ENCODE data around the gene BAHD1.

DNA sequence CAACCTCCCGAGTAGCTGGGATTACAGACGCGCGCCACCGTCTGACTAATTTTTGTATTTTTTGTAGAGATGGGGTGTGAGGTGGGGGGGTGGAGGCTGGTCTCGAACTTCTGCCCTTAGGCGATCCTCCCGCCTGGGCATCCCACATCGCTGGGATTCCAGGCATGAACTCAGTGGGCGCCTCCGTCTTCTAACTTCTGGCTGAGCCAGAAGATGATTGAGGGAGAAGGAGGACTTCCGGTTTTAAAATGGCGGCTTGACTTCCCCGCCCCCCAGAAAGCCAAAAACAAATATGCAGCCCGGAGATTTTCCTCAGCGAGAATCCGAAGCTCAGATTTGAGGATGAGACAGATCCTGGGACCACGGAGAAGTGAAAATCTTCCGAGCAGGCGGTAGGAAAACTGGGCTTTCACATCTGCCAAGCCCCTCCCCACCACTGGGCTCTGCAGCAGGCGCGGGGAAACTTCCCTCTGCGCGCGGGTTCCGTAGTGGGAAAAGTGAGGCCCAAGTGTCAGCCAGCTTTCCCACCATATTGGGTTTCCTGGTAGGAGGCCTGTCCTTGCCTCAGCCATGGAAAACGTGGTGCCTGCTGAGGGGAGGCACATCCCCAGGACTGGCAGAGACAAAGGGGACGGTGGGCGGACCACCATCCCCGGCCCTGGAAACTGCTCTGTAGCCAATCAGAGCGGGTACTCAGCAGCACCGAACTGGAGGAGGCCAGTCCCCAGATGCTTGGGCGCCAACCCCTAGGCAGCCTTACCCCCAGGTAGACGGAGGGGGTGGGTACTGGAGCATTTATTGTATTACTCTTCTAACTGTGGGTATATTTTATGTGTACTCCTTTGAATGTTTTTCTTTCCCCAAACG is 47.3 kb downstream of the BAHD1 start:
- TF ChIP-seq, protein P1, sequence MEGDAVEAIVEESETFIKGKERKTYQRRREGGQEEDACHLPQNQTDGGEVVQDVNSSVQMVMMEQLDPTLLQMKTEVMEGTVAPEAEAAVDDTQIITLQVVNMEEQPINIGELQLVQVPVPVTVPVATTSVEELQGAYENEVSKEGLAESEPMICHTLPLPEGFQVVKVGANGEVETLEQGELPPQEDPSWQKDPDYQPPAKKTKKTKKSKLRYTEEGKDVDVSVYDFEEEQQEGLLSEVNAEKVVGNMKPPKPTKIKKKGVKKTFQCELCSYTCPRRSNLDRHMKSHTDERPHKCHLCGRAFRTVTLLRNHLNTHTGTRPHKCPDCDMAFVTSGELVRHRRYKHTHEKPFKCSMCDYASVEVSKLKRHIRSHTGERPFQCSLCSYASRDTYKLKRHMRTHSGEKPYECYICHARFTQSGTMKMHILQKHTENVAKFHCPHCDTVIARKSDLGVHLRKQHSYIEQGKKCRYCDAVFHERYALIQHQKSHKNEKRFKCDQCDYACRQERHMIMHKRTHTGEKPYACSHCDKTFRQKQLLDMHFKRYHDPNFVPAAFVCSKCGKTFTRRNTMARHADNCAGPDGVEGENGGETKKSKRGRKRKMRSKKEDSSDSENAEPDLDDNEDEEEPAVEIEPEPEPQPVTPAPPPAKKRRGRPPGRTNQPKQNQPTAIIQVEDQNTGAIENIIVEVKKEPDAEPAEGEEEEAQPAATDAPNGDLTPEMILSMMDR (IDR thresholded peaks at IDR 0.05), result no peak
- TF ChIP-seq POLR2A (IDR thresholded peaks at IDR 0.05), result no peak

All from body of pancreas (tissue), 4 donors.